Measurements from ENCODE around the gene CDH20.

Gene CDH20

GRCh38 chr18:61572084-61572655 lies 238.9 kb downstream of the CDH20 start:
- Histone ChIP-seq H3K4me3 (ENCODE audit: insufficient read depth, low read length, poor library complexity, severe bottlenecking) (no peak overlapping the region), H3K27ac (ENCODE audit: low read depth, low read length) (no peak overlapping the region), H3K9ac (ENCODE audit: low read length) (no peak overlapping the region), H3K79me2 (ENCODE audit: insufficient read depth, low read length) (no peaks in the 10 kb centered on the region), H4K20me1 (ENCODE audit: low read depth, low read length) (no peaks in the 10 kb centered on the region), H3K36me3 (ENCODE audit: low read length) (no peaks in the 10 kb centered on the region), H3F3A (ENCODE audit: insufficient read depth) (no peaks in the 10 kb centered on the region), H3K9me2 (replicated peaks; ENCODE audit: insufficient read depth, low read length) (no peaks in the 10 kb centered on the region), H3K4me2 (ENCODE audit: low read depth, low read length, poor library complexity, severe bottlenecking) (no peak overlapping the region), H3K9me3 (ENCODE audit: insufficient read depth, low read length) (no peaks in the 10 kb centered on the region), H2AFZ (ENCODE audit: low read depth, low read length, severe bottlenecking) (no peak overlapping the region), H3K27me3 (ENCODE audit: low read length) (no peaks in the 10 kb centered on the region)
- no peak for TF ChIP-seq CTCF (IDR thresholded peaks at IDR 0.05; ENCODE audit: insufficient read depth, low read length, poor library complexity, severe bottlenecking)
- no peak for TF ChIP-seq EZH2phosphoT487 (conservative IDR thresholded peaks at IDR 0.05; ENCODE audit: low read length)

- no peak overlapping the region for H3K4me2 ChIP-seq (ENCODE audit: low read depth, low read length, poor library complexity, severe bottlenecking)
- no peaks in the 10 kb centered on the region for H3K9me3 ChIP-seq (ENCODE audit: insufficient read depth, low read length)
- H3K27me3 ChIP-seq (ENCODE audit: low read length), result no peaks in the 10 kb centered on the region
- H3K36me3 ChIP-seq (ENCODE audit: low read length), result no peaks in the 10 kb centered on the region
- TF ChIP-seq EZH2phosphoT487 (conservative IDR thresholded peaks at IDR 0.05; ENCODE audit: low read length), result no peak
- no peak for TF ChIP-seq CTCF (IDR thresholded peaks at IDR 0.05; ENCODE audit: insufficient read depth, low read length, poor library complexity, severe bottlenecking)
- H3F3A ChIP-seq (ENCODE audit: insufficient read depth), result no peaks in the 10 kb centered on the region
- H3K4me3 ChIP-seq (ENCODE audit: insufficient read depth, low read length, poor library complexity, severe bottlenecking), result no peak overlapping the region
- no peaks in the 10 kb centered on the region for H3K9me2 ChIP-seq (replicated peaks; ENCODE audit: insufficient read depth, low read length)
- no peaks in the 10 kb centered on the region for H4K20me1 ChIP-seq (ENCODE audit: low read depth, low read length)
- no peak overlapping the region for H2AFZ ChIP-seq (ENCODE audit: low read depth, low read length, severe bottlenecking)
- H3K27ac ChIP-seq (ENCODE audit: low read depth, low read length), result no peak overlapping the region
- H3K9ac ChIP-seq (ENCODE audit: low read length), result no peak overlapping the region
- no peaks in the 10 kb centered on the region for H3K79me2 ChIP-seq (ENCODE audit: insufficient read depth, low read length)
Observed at GRCh38 chr18:61572871-61573270, 239.6 kb downstream of the CDH20 start.

GRCh38 chr18:61574665-61575064 lies 241.4 kb downstream of the CDH20 start:
- H3K9me3 ChIP-seq (ENCODE audit: insufficient read depth, low read length), result no peaks in the 10 kb centered on the region
- H3K36me3 ChIP-seq (ENCODE audit: low read length), result no peaks in the 10 kb centered on the region
- H4K20me1 ChIP-seq (ENCODE audit: low read depth, low read length), result no peaks in the 10 kb centered on the region
- no peak overlapping the region for H3K4me2 ChIP-seq (ENCODE audit: low read depth, low read length, poor library complexity, severe bottlenecking)
- H3F3A ChIP-seq (ENCODE audit: insufficient read depth), result no peaks in the 10 kb centered on the region
- H2AFZ ChIP-seq (ENCODE audit: low read depth, low read length, severe bottlenecking), result no peak overlapping the region
- H3K27ac ChIP-seq (ENCODE audit: low read depth, low read length), result no peak overlapping the region
- no peak overlapping the region for H3K4me3 ChIP-seq (ENCODE audit: insufficient read depth, low read length, poor library complexity, severe bottlenecking)
- H3K9me2 ChIP-seq (replicated peaks; ENCODE audit: insufficient read depth, low read length), result no peaks in the 10 kb centered on the region
- no peaks in the 10 kb centered on the region for H3K27me3 ChIP-seq (ENCODE audit: low read length)
- TF ChIP-seq EZH2phosphoT487 (conservative IDR thresholded peaks at IDR 0.05; ENCODE audit: low read length) (no peak), CTCF (IDR thresholded peaks at IDR 0.05; ENCODE audit: insufficient read depth, low read length, poor library complexity, severe bottlenecking) (no peak)
- H3K9ac ChIP-seq (ENCODE audit: low read length), result no peak overlapping the region
- no peaks in the 10 kb centered on the region for H3K79me2 ChIP-seq (ENCODE audit: insufficient read depth, low read length)
